Loucy (cell line): ENCODE measurements around the gene RBM33.
"Not testable (repeated sequence)": the region's sequence is repeated elsewhere in the genome, so short reads cannot be mapped to it uniquely, and the experiment has no call there.

Experiments used
- H2AFZ ChIP-seq: fragments of 200-600 bp; sonication (generic); 2 replicates; pipeline ENCODE4 v1.6.0; 2016; ENCODE audit warnings: antibody characterized with exemption, mild to moderate bottlenecking, low read length, moderate library complexity
- H3F3A ChIP-seq: fragments of 200-600 bp; 2 replicates; pipeline ENCODE4 v1.6.0; 2016; ENCODE audit warnings: antibody characterized with exemption, low read depth, mild to moderate bottlenecking
- H3K27me3 ChIP-seq: fragments of 200-600 bp; sonication (generic); 2 replicates; pipeline ENCODE4 v1.6.1; 2014; ENCODE audit warnings: low read length, mild to moderate bottlenecking; ENCODE audit not compliant: insufficient read depth, poor library complexity, severe bottlenecking
- H3K36me3 ChIP-seq: fragments of 200-600 bp; sonication (generic); 2 replicates; pipeline ENCODE4 v1.6.1; 2016; ENCODE audit warnings: low read length; ENCODE audit not compliant: insufficient read depth
- H3K4me1 ChIP-seq: fragments of 200-600 bp; sonication (generic); 2 replicates; pipeline ENCODE4 v1.5.1; 2014; ENCODE audit warnings: low read length, mild to moderate bottlenecking; ENCODE audit not compliant: insufficient read depth, poor library complexity, severe bottlenecking
- H3K4me2 ChIP-seq: fragments of 200-600 bp; sonication (generic); 2 replicates; pipeline ENCODE4 v1.6.0; 2014; ENCODE audit warnings: antibody characterized with exemption, low read length, low read depth, mild to moderate bottlenecking; ENCODE audit not compliant: poor library complexity, severe bottlenecking
- H3K4me3 ChIP-seq: fragments of 200-600 bp; sonication (generic); 2 replicates; pipeline ENCODE4 v1.5.1; 2014; ENCODE audit warnings: low read length, mild to moderate bottlenecking, mixed read lengths; ENCODE audit not compliant: poor library complexity, severe bottlenecking
- H3K79me2 ChIP-seq: fragments of 200-600 bp; sonication (generic); 2 replicates; pipeline ENCODE4 v1.6.1; 2014; ENCODE audit warnings: low read length; ENCODE audit not compliant: insufficient read depth
- H3K9ac ChIP-seq: fragments of 200-600 bp; sonication (generic); 2 replicates; pipeline ENCODE4 v1.6.0; 2014; ENCODE audit warnings: mild to moderate bottlenecking, low read depth, low read length, moderate library complexity; ENCODE audit not compliant: poor library complexity, severe bottlenecking
- H3K9me2 ChIP-seq: fragments of 200-600 bp; sonication (generic); replicated peaks from 2 replicates; pipeline ENCODE4 v1.6.1; 2016; ENCODE audit warnings: low read depth, low read length, mixed read lengths
- H3K9me3 ChIP-seq: fragments of 200-600 bp; sonication (generic); 2 replicates; pipeline ENCODE4 v1.6.1; 2014; ENCODE audit warnings: mild to moderate bottlenecking, antibody characterized with exemption, low read length, low read depth; ENCODE audit not compliant: insufficient read depth
- H4K20me1 ChIP-seq: fragments of 200-600 bp; sonication (generic); 2 replicates; pipeline ENCODE4 v1.6.0; 2014; ENCODE audit warnings: antibody characterized with exemption, low read length, mild to moderate bottlenecking; ENCODE audit not compliant: insufficient read depth, poor library complexity, severe bottlenecking
- EZH2phosphoT487 ChIP-seq: fragments of 200-600 bp; IDR thresholded peaks from 2 replicates; pipeline ENCODE4 v1.6.1; 2018; ENCODE audit warnings: antibody characterized with exemption, mild to moderate bottlenecking, moderate library complexity, borderline replicate concordance
- TF ChIP-seq, protein P1 (sequence below): fragments of 200-600 bp; sonication (generic); conservative IDR thresholded peaks from 2 replicates; pipeline ENCODE4 v1.5.1; 2014; ENCODE audit warnings: mild to moderate bottlenecking, antibody characterized with exemption, low read length

The RBM33 gene

DNA sequence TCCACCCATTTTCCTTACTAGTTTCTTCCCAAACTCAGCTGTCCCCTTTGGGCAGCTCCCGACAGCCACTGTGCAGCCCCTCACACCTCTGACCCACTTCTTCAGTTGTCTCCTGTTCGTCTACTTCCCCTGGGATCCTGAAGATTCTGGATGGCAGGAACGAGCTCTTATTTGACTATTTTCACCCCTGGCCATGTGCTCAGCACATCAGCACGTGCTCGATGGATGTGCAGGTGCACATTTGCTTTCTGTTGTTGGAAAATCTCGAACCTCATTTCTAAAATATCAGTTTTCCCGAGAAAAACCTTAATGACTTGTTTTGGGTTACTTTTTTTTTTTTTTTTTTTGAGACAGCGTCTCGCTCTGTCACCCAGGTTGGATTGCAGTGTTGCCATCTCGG is 31.8 kb upstream of the RBM33 start:
- Histone ChIP-seq H3F3A (no peaks in the 10 kb centered on the region), H3K4me3 (no peak overlapping the region), H3K27me3 (no peaks in the 10 kb centered on the region), H3K9ac (no peak overlapping the region), H4K20me1 (no peaks in the 10 kb centered on the region), H3K4me2 (no peak overlapping the region), H2AFZ (no peak overlapping the region), H3K79me2 (no peaks in the 10 kb centered on the region), H3K36me3 (no peaks in the 10 kb centered on the region), H3K9me3 (no peaks in the 10 kb centered on the region), H3K4me1 (no peaks in the 10 kb centered on the region), H3K9me2 (no peaks in the 10 kb centered on the region)
- no peak for TF ChIP-seq EZH2phosphoT487
- TF ChIP-seq, protein P1, sequence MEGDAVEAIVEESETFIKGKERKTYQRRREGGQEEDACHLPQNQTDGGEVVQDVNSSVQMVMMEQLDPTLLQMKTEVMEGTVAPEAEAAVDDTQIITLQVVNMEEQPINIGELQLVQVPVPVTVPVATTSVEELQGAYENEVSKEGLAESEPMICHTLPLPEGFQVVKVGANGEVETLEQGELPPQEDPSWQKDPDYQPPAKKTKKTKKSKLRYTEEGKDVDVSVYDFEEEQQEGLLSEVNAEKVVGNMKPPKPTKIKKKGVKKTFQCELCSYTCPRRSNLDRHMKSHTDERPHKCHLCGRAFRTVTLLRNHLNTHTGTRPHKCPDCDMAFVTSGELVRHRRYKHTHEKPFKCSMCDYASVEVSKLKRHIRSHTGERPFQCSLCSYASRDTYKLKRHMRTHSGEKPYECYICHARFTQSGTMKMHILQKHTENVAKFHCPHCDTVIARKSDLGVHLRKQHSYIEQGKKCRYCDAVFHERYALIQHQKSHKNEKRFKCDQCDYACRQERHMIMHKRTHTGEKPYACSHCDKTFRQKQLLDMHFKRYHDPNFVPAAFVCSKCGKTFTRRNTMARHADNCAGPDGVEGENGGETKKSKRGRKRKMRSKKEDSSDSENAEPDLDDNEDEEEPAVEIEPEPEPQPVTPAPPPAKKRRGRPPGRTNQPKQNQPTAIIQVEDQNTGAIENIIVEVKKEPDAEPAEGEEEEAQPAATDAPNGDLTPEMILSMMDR, result no peak

DNA sequence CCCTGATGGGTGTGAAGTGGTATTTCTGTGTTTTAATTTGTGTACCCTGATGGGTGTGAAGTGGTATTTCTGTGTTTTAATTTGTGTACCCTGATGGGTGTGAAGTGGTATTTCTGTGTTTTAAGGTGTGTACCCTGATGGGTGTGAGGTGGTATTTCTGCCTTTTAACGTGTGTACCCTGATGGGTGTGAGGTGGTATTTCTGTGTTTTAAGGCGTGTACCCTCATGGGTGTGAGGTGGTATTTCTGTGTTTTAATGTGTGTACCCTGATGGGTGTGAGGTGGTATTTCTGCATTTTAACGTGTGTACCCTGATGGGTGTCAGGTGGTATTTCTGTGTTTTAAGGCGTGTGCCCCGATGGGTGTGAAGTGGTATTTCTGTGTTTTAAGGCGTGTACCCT is 29.4 kb upstream of the RBM33 start:
- not testable (repeated sequence) for H3K36me3 ChIP-seq, H3K4me2 ChIP-seq, H3K9ac ChIP-seq, H3K4me1 ChIP-seq, H4K20me1 ChIP-seq, H3K9me2 ChIP-seq, H3K4me3 ChIP-seq, H3K9me3 ChIP-seq, H3F3A ChIP-seq, H2AFZ ChIP-seq, H3K27me3 ChIP-seq, H3K79me2 ChIP-seq

DNA sequence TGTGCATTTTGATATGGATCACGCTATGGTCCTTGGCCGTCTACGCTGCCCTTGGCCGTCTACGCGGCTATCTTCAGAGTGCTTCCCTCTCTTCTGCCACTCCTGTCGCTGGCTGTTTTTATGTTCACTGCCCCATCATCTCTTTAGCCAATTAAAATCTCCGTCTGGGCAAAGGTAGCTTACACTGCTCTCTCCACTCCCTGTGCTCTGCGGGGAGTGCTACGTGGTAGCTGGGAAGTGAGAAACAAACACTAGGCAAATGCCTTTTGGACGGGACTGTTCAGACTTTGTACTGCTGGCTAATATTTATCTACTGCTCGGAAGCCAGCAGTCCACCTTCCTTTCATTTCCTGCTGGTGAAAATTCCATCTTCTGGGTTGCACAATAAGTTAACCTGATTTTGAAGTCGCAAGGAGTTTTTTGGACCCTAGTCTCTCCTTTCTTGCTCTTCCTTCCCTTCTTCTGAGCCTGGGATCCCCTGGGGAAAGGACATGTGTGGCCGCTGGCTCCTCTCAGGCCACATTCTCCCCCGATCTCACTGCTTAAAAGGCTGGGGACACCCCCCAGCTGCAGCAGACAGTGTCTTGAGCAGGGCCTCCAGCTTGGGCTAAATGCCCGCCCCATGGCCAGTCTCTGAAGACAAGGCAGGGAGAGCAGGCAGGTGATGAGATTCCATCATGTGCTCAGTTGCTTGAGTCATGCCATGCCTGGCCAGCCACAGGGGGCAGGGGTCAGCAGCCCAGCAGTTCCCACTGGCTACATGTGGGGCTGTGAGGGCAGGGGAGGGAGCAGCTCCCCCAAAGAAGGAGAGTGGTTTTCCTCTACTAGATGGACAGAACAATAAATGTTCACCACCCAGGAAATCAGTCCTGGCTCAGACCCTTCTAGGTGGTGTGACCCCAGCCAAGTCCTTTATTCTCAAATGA is 25.5 kb upstream of the RBM33 start:
- H2AFZ ChIP-seq, result no peak overlapping the region

More for the DNA sequence above, 25.5 kb upstream of the RBM33 start:
- H3K4me3 ChIP-seq, result no peak overlapping the region
- no peaks in the 10 kb centered on the region for H3K9me3 ChIP-seq
- no peaks in the 10 kb centered on the region for H3F3A ChIP-seq
- H3K9me2 ChIP-seq, result no peaks in the 10 kb centered on the region
- H3K79me2 ChIP-seq, result no peaks in the 10 kb centered on the region
- no peak overlapping the region for H3K4me2 ChIP-seq
- TF ChIP-seq, protein P1, result no peak
- no peak for TF ChIP-seq EZH2phosphoT487
- H3K27me3 ChIP-seq, result no peaks in the 10 kb centered on the region
- no peaks in the 10 kb centered on the region for H4K20me1 ChIP-seq
- no peaks in the 10 kb centered on the region for H3K4me1 ChIP-seq
- H3K9ac ChIP-seq, result no peak overlapping the region
- no peaks in the 10 kb centered on the region for H3K36me3 ChIP-seq
